ENCODE results near the gene PDPK1.

Gene PDPK1

DNA sequence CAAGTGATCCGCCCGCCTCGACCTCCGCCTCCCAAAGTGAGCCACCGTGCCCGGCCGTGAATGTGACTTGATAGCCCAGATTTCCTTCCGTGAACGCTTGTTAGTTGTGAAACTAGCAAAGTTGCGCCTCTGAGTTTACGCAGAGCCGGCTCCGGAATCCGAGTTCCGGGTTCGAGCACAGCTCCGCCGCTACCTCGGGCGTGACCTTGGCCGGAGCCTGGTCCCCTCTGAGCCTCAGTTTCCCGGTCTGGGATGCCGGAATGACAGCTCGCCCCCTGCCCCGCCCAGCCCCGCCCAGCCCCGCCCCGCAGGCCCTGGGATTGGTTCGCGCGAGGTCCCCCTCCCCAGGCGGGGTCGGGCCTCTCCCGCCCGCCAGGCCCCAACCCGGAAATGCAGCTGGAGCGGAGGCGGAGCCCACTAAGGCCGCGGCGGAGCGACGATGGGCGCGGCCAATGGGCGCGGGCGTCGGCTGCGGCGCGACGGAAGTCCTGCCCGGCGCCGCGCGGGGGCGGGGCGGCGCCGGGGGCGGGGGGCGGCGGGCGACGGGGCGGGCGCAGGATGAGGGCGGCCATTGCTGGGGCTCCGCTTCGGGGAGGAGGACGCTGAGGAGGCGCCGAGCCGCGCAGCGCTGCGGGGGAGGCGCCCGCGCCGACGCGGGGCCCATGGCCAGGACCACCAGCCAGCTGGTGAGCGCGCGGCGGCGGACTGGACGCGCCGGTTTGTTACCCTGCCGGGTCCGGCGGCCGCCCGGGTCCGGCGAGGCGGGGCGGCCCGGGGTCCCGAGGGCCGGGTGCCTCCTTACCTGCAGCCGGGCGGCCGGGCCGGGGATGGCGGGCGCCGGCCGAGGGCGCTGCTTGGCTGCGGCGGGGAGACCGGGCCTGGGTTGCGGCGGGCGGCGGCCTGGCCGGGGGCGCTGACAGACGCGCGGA, at the start of gene PDPK1:
Gene PDPK1 (plus strand): TSS at position 571 of the 929 bp plus-strand sequence. CDS start 92 bp downstream, at position 663.
- DNase-seq (ENCODE audit: low read depth), result peak; percentile 84

GRCh38 chr16:2489581-2489980, 48.2 kb upstream of the PDPK1 start:
- DNase-seq (ENCODE audit: low read depth), result no peak

DNA sequence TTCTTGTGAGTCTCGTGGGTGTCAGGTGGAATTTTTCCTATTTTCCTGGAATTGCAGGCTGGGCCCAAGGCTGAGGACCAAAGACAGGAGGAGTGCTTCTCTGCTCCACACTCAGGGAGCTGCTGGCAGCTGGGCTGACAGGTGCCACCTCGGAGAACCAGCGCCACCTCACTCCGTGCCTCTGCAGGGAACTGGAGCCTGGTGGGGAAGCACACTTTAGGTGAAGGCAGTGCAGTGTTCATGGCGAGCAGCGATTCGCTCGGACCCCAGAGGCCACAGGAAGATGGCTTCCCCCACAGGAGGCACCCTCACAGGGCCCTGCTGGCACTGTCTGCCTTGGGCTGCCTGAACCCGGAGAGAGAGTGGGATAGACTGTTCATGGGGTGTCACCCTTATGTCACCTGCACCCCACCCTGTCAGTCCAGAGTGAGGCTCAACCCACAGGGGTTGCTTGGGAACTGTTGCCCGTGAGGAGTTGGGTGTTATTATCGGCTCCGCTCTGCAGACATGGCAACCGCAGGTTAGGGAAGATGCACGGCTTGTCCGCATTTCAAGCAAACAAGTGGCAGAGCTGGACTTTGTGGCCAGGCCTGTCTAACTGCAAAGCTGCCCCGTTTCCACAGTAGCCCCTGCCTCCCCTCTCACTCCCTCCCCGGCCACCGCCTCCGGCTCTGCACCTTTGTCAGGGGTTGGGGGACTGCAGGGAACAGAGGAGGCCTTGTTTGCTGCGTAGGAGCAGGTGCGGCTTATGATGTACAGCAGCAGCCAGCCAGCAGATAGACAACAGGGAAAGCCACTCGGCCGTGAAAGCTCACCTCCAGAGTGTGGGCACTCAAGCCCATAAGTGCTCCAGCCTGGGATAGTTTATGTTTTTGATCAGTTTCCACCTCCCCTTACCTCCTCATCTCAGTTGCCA, 47.4 kb upstream of the PDPK1 start:
- DNase-seq (ENCODE audit: low read depth), result no peak

DNA sequence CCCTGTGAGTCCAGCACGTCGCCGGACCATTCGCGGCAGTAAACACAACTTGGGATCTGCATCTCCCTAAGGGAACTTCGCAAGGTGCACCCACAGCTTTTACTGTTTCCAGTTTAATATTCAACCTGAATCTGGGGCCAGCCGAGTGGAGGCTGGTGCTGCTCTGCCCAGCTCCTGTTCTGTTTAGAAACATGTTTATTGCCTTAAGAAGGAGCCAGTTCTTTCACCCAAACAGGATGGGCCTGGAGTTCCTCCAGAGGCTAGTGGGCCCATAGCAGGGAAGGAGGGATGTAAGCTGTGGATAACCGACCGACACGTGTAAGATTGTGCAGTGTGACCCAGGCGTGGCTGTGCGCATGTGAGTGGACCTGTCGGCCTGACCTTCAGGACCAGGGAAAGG, 45.5 kb upstream of the PDPK1 start:
- DNase-seq (ENCODE audit: low read depth), result no peak

DNA sequence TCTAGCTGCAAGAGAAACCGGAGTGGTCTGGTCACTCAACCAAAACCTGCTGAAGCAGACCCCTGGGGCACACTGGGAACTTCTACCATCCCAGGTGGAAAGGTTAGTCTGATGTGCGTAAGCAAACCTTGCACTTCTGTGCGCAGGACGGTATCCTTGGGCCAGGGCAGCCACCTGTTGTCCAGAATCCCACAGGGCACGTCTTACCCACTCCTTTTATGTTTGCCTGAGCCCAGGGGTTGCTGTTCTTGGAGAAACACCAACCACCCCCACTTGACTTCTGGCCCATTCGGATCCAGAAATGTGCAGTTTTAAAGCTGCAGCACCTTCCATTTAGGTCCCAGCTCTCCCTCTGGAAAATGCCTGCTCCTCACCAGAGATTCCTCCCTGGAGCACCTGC, 44.2 kb upstream of the PDPK1 start:
- DNase-seq (ENCODE audit: low read depth), result no peak

DNA sequence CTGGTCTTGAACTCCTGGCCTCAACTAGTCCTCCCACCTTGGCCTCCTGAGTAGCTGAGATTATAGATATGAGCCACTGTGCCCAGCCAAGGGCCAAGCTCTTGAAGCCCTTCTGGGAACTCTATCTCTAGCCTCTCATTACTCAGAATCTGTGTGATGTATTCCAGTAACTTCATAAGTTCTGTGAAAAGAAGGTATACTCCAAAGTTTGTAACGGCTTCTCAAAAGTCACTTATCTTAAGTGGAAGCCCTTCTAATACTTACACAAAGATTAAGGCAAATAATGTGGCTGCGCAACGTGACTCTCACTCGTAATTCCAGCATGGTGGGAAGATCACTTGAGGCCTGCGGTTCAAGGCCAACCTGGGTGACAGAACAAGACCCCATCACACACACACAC, 43.2 kb upstream of the PDPK1 start:
- DNase-seq (ENCODE audit: low read depth), result no peak

- DNase-seq (ENCODE audit: low read depth), result no peak
Observed at GRCh38 chr16:2495041-2495440, 42.8 kb upstream of the PDPK1 start.

GRCh38 chr16:2496223-2497115, 41.4 kb upstream of the PDPK1 start:
- DNase-seq (ENCODE audit: low read depth), result no peak

- no peak for DNase-seq (ENCODE audit: low read depth)
Observed at GRCh38 chr16:2497116-2497630, 40.6 kb upstream of the PDPK1 start.

GRCh38 chr16:2497695-2498484, 39.9 kb upstream of the PDPK1 start:
- no peak for DNase-seq (ENCODE audit: low read depth)

DNA sequence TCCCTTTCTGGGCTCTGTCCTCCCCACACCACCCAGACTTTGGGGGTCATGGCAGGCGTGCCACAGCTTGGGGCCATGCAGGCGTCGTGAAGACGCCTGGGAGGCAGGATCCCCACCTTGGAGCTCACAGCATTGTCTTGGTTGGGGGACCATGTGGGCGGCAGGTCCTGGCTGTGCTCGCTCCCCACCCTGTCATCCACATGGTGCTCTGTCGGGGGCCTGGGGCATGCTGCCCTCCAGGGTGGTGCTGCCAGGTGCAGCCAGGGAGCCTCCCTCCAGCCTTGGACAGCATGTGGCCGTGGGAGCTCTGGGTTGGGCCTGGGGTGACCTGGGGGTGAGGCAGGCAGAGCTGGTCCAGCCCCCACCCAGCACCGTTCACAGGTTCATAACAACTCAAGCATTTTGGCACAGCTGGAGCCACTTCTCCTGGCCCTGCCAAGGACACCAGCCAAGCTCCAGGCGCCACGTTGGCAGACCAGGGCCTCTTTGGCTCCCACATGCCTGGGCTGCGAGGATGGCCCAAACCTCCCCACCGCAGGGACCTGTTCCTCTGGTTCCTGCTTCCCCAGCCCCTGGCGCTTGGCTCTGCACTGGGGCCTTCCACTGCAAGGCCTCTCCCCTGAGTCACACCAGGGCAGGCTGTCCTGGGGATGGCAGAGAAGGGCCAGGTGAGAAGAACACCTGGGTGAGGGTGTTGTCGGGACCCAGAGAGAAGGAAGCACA, 39.1 kb upstream of the PDPK1 start:
- DNase-seq (ENCODE audit: low read depth), result no peak

GRCh38 chr16:2499454-2499853, 38.4 kb upstream of the PDPK1 start:
- no peak for DNase-seq (ENCODE audit: low read depth)

DNA sequence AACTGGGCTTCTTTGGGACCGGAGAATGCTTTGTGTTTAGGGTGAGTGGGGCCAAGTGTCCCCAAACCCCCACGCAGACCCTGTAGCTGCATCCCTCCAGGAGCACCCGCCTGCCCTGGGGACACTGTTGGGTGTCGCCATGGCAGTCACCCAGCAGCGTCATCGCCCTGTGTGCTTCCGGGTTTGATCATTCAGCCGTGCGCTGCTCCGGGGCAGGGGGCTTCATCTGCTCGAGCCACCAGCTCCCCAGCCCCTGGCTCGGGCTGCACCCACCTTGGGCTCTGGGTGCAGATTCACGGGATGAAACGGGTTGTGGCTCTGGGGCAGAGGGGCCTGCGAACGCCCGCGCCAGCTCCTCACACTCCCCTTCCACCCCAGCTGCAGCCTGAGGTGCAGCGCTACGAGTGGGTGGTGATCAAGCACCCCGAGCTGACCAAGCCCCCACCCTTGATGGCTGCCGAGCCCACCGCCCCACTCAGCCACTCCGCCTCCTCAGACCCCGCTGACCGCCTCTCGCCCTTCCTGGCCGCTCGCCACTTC, 37.9 kb upstream of the PDPK1 start:
- no peak for DNase-seq (ENCODE audit: low read depth)

DNA sequence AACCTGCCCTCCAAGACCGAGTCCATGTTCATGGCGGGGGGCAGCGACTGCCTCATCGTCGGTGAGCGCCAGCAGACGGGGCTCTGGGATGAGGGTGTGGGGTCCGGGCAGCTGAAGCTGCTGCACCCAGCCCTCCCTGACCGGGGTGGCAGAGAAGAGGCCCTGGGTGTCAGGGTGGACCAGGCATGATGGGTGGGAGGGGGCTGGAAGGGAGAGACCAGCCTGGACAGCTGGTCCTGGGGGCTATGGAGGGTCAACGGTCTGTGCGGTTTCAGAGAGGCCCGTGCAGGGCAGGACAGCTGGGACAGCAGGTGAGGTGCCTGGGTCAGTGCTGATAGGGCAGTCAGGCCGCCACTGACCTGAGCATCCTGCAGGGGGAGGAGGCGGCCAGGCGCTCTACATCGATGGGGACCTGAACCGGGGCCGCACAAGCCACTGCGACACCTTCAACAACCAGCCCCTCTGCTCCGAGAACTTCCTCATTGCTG, 37.3 kb upstream of the PDPK1 start:
- DNase-seq (ENCODE audit: low read depth), result no peak

DNA sequence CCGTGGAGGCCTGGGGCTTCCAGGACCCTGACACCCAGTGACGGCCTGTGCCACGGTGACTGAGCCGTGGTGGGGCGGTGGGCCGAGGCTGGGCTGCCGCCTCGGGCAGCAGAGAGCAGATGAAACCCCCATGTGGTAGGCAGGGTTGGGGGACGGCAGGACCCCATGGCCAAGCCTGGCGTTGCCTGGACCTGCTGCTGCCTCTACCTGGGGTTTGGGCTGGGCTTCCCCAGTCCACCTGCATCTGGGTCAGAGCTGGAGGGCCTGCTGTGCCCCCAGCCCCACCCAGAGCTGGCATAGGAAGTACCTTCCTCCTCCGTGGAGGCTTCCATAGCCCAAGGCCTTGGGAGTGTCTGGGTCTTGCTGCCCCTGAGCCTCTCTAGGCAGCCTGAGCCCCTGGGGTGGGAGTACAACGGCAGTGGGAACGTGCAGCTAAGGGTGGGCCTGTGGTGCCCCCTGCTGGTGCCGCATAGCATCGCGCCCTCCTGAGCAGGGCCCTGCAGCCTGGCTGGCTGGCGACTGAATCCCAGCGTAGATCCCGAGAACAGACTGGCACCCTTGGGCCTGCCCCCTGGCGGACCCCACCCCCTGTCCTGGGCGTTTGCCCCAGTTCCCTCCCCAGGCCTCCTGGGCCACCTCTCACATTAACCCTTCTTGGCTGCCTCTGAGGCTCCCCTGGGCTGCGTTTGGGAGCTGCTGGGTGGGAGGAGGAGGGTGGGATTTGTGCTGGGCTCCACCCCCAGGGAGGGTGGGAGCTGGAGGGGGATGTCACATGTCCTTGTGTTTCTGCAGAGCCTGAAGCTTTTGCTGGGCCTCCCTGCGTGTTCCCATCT, 36.7 kb upstream of the PDPK1 start:
- DNase-seq (ENCODE audit: low read depth), result peak; percentile 64

- no peak for DNase-seq (ENCODE audit: low read depth)
Observed at GRCh38 chr16:2501946-2502895, 35.6 kb upstream of the PDPK1 start.

DNA sequence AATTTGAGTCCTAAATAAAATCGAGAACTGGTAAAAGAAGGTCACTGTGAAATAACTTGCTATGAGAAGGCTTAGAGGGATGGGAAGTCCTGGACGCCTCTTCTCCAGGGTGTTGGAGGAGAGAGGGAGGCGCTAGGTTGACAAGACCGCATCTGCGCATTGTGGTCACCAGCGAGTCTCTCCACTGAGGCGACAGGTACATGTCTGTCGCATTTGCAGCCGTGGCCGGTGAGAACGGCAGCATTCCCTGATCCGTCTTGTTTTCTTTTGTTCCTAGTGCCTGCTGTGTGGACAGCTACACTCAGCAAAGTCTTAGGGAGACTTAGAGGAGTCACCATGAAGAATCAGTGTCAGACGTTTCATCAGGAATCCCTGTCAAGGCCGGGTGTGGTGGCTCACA, 32.1 kb upstream of the PDPK1 start:
- DNase-seq (ENCODE audit: low read depth), result no peak
